MM.1S (cell line): ENCODE data around the gene NTM.

Experiments used
- DNase-seq: peaks from one replicate; pipeline ENCODE4 v3.0.0-alpha.2; 2015
- H2AFZ ChIP-seq: fragments of 300-600 bp; sonication (generic); 2 replicates; pipeline ENCODE4 v1.6.0; 2016; ENCODE audit warnings: antibody characterized with exemption, low read length
- H3F3A ChIP-seq: fragments of 300-600 bp; sonication (generic); 2 replicates; pipeline ENCODE4 v1.6.1; 2016; ENCODE audit warnings: mild to moderate bottlenecking, antibody characterized with exemption, low read length, moderate library complexity, mixed read lengths; ENCODE audit not compliant: insufficient read depth
- H3K27ac ChIP-seq: fragments of 300-600 bp; sonication (generic); 2 replicates; pipeline ENCODE4 v1.5.1; 2016; ENCODE audit warnings: mild to moderate bottlenecking, low read length
- H3K27me3 ChIP-seq: fragments of 300-600 bp; sonication (generic); replicated peaks from 2 replicates; pipeline ENCODE4 v1.6.0; 2016; ENCODE audit warnings: low read length; ENCODE audit not compliant: insufficient read depth
- H3K36me3 ChIP-seq: fragments of 300-600 bp; sonication (generic); replicated peaks from 2 replicates; pipeline ENCODE4 v1.6.1; 2016; ENCODE audit warnings: mild to moderate bottlenecking, low read length, mixed read lengths; ENCODE audit not compliant: insufficient read depth
- H3K4me1 ChIP-seq: fragments of 300-600 bp; sonication (generic); 2 replicates; pipeline ENCODE4 v1.6.1; 2016; ENCODE audit warnings: low read length, mixed read lengths
- H3K4me2 ChIP-seq: fragments of 300-600 bp; sonication (generic); 2 replicates; pipeline ENCODE4 v1.6.0; 2016; ENCODE audit warnings: low read depth, low read length
- H3K4me3 ChIP-seq: fragments of 300-600 bp; sonication (generic); 2 replicates; pipeline ENCODE4 v1.5.1; 2016; ENCODE audit warnings: low read length, mixed read lengths
- H3K79me2 ChIP-seq: fragments of 300-600 bp; sonication (generic); 2 replicates; pipeline ENCODE4 v1.6.1; 2016; ENCODE audit warnings: mixed run types, low read length, mixed read lengths
- H3K9ac ChIP-seq: fragments of 300-600 bp; sonication (generic); 2 replicates; pipeline ENCODE4 v1.6.1; 2016; ENCODE audit warnings: low read length, mixed read lengths
- H3K9me2 ChIP-seq: fragments of 300-600 bp; sonication (generic); replicated peaks from 2 replicates; pipeline ENCODE4 v1.6.1; 2016; ENCODE audit warnings: mild to moderate bottlenecking, low read length, mixed read lengths; ENCODE audit not compliant: insufficient read depth
- H3K9me3 ChIP-seq: fragments of 300-600 bp; sonication (generic); replicated peaks from 2 replicates; pipeline ENCODE4 v1.6.1; 2016; ENCODE audit warnings: mild to moderate bottlenecking, low read length, mixed read lengths; ENCODE audit not compliant: insufficient read depth
- H4K20me1 ChIP-seq: fragments of 300-600 bp; sonication (generic); 2 replicates; pipeline ENCODE4 v1.6.1; 2016; ENCODE audit warnings: mild to moderate bottlenecking, low read length, moderate library complexity, mixed read lengths; ENCODE audit not compliant: insufficient read depth
- EZH2 ChIP-seq: fragments of 300-600 bp; sonication (generic); optimal IDR thresholded peaks from 2 replicates; pipeline ENCODE3; 2017; ENCODE audit warnings: low read depth, mild to moderate bottlenecking, antibody characterized with exemption, low read length, mixed read lengths
- EZH2phosphoT487 ChIP-seq: fragments of 300-600 bp; sonication (generic); IDR thresholded peaks from 2 replicates; pipeline ENCODE4 v1.6.1; 2018; ENCODE audit warnings: antibody characterized with exemption, low read length
- TF ChIP-seq, protein P1 (sequence below): fragments of 300-600 bp; sonication (generic); IDR thresholded peaks from 2 replicates; pipeline ENCODE4 v1.5.1; 2016; ENCODE audit warnings: antibody characterized with exemption, low read length, mixed read lengths

Gene NTM

DNA sequence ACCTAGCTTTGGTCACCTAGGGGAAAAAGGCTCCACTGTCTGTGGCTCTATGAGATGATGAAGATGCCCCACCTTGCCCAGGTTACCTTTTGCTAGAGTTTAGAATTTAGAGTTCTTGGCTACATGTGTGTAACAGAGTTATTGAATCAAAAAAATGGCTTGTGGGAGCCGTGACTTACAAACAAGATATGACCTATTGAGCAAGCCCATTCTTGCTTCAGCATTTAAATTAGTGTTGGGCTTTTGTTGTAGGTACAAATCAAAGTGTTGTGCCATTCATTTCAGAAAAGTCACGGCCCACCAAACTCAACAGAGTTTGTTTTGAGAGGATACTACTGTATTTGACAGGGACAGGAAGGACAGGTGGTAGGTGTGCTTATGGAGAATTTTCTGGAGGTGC is 768.8 kb downstream of the NTM start:
- Histone ChIP-seq H3K27ac (no peak overlapping the region), H3K79me2 (no peaks in the 10 kb centered on the region), H3K9me2 (no peaks in the 10 kb centered on the region), H3K27me3 (no peaks in the 10 kb centered on the region), H3K9ac (no peak overlapping the region), H3K4me3 (no peak overlapping the region), H2AFZ (no peak overlapping the region), H3K9me3 (no peaks in the 10 kb centered on the region), H3K4me2 (no peak overlapping the region), H3K36me3 (no peaks in the 10 kb centered on the region), H4K20me1 (no peaks in the 10 kb centered on the region), H3F3A (no peaks in the 10 kb centered on the region), H3K4me1 (no peaks in the 10 kb centered on the region)
- no peak for DNase-seq
- TF ChIP-seq, protein P1, sequence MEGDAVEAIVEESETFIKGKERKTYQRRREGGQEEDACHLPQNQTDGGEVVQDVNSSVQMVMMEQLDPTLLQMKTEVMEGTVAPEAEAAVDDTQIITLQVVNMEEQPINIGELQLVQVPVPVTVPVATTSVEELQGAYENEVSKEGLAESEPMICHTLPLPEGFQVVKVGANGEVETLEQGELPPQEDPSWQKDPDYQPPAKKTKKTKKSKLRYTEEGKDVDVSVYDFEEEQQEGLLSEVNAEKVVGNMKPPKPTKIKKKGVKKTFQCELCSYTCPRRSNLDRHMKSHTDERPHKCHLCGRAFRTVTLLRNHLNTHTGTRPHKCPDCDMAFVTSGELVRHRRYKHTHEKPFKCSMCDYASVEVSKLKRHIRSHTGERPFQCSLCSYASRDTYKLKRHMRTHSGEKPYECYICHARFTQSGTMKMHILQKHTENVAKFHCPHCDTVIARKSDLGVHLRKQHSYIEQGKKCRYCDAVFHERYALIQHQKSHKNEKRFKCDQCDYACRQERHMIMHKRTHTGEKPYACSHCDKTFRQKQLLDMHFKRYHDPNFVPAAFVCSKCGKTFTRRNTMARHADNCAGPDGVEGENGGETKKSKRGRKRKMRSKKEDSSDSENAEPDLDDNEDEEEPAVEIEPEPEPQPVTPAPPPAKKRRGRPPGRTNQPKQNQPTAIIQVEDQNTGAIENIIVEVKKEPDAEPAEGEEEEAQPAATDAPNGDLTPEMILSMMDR, result no peak
- TF ChIP-seq EZH2phosphoT487, result no peak
- no peak for TF ChIP-seq EZH2

DNA sequence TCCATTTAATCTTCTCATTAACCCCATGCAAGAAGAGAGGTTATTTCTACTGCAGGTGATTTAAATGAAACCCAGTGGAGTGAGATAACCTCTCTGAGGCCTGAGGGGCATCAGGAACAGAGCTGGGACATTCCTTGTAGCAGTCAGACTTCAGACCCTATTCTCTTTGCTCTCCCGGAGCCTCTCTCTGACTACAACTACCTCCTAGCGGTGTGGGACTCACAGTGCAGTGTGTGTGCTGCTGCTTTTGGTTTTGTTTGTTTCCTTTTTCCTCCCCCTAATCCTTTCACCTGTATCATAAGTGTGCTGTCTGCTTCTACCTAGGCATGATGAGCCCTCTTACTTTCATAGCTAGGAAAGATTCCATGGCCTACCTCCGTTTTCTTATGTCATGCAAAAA is 769.6 kb downstream of the NTM start:
- Histone ChIP-seq H3K4me1 (no peaks in the 10 kb centered on the region), H2AFZ (no peak overlapping the region), H3K9me2 (no peaks in the 10 kb centered on the region), H3K79me2 (no peaks in the 10 kb centered on the region), H3K4me3 (no peak overlapping the region), H4K20me1 (no peaks in the 10 kb centered on the region), H3K9ac (no peak overlapping the region), H3K27ac (no peak overlapping the region), H3K27me3 (no peaks in the 10 kb centered on the region), H3K36me3 (no peaks in the 10 kb centered on the region), H3K4me2 (no peak overlapping the region), H3K9me3 (no peaks in the 10 kb centered on the region), H3F3A (no peaks in the 10 kb centered on the region)
- DNase-seq, result no peak
- TF ChIP-seq EZH2 (no peak), EZH2phosphoT487 (no peak)
- TF ChIP-seq, protein P1, result no peak

DNA sequence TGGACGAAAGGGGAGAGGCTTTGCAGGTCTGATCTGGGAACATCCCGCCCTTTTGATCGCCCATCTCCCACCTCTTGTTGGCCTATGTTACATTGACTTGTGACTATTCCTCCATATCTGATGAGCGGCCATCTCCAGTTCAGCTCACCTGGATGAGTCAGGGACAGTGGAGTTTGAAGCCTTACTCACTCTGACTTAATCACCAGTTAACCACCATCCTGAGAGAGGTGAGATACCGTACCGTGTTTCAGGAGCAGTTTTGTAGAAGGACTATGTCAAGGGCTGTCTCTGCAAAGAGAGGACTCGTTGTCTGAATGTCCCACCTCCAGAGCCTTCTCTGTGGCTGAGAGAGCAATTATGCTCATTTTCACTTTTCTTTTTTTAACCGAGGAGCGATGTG is 771.7 kb downstream of the NTM start:
- no peaks in the 10 kb centered on the region for H3K27me3 ChIP-seq
- H3K9ac ChIP-seq, result no peak overlapping the region
- H3K9me2 ChIP-seq, result no peaks in the 10 kb centered on the region
- no peaks in the 10 kb centered on the region for H3F3A ChIP-seq
- no peaks in the 10 kb centered on the region for H3K9me3 ChIP-seq
- no peaks in the 10 kb centered on the region for H3K36me3 ChIP-seq
- H3K79me2 ChIP-seq, result no peaks in the 10 kb centered on the region
- H2AFZ ChIP-seq, result no peak overlapping the region
- H4K20me1 ChIP-seq, result no peaks in the 10 kb centered on the region
- no peak for DNase-seq
- no peaks in the 10 kb centered on the region for H3K4me1 ChIP-seq
- TF ChIP-seq, protein P1, result no peak
- TF ChIP-seq EZH2 (no peak), EZH2phosphoT487 (no peak)
- no peak overlapping the region for H3K4me3 ChIP-seq
- H3K4me2 ChIP-seq, result no peak overlapping the region
- H3K27ac ChIP-seq, result no peak overlapping the region
